ENCODE data around the gene GH1.

GRCh38 chr17:63955232-63955631 lies 36.6 kb upstream of the GH1 start:
- TF ChIP-seq YY1 (IDR thresholded peaks at IDR 0.05; ENCODE audit: insufficient read depth, insufficient read length) (no peak), ZNF274 (IDR thresholded peaks at IDR 0.05; ENCODE audit: low read depth, low read length) (no peak), SUZ12 (IDR thresholded peaks at IDR 0.05; ENCODE audit: extremely low read depth, insufficient read depth, insufficient read length) (no peak)
